Stimulated activated CD8-positive, alpha-beta memory T cell treated with anti-CD3 and anti-CD28 coated beads, Interleukin-15, amount 100 ng/mL, for 48 hours (primary cell): Measurements from ENCODE around the gene CHKB.

Source experiments
- DNase-seq, 2 donors: peaks; one replicate each; pipeline ENCODE4 v3.0.0-alpha.2; 2020; ENCODE audit warnings: low read depth in 2 of 2

The CHKB gene

DNA sequence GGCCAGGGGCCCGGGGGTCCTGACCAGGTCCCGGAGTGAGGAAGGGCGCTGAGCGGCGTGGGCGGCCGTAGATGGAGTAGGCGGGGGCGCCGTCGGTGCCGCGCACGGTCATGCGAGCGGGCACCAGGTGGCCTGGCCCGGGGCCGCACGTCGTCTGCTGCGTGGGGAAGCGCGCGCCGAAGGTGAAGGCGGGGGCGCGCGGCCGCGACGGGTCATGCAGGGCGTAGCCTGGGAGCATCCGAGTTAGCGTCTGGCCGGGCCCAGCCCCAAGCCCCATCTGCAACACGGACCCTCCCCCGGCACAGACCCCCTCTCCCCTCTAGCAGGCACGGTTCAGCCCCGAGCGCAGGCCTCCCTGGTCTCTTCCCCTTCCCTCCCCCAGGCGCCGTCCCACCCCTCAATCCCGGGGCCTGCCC is 51.1 kb downstream of the CHKB start:
- peak in 1 of 2 donors; percentile 73 for DNase-seq

DNA sequence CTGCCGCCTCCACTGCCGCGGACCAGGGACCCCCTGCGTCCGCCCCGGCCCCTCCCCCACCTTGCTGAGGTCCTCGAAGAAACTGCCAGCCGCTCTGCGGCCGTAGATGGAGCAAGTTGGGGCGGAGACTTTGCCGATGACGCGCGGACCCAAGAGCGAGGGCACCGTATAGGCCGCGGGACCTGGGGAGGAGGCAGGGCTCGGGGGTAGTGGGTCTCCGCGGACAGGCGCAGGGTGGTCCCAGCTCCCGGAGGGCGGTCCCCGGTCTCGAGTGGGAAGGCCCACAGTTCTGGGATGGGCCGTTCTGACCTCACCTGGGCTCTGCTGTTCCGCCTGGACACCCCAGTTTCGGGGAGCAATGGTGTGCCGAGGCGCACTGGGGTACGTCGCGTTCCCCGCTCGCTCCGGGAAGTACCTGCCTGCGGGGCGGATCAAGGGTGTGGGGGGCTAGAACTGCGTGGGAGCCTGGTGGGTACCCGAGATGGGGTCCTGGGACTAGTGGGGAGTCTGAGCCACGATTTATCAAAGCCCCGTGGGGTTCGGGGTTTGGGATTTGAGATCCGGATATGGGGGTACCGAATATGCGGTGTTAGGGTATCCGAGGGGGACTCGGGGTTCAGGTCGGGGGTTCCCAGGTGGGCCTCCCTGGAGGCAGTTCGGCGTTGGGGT is 51.6 kb downstream of the CHKB start:
- peak; percentile 75 to 81 for DNase-seq

DNA sequence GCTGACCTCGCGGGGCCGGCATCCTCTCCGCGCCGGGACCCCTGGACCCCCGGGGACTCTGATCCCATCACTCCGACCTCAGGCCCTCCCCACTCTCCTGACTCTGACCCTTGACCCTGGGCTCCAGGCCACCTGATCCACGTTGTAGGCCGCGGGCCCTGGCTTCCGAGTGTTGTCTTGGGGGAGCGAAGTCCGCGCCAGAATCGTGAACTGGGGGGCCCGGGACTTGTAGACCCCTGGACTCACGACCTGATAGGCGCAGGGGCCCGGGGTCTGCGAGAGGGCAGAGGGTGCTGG is 52.1 kb downstream of the CHKB start:
- no peak for DNase-seq

DNA sequence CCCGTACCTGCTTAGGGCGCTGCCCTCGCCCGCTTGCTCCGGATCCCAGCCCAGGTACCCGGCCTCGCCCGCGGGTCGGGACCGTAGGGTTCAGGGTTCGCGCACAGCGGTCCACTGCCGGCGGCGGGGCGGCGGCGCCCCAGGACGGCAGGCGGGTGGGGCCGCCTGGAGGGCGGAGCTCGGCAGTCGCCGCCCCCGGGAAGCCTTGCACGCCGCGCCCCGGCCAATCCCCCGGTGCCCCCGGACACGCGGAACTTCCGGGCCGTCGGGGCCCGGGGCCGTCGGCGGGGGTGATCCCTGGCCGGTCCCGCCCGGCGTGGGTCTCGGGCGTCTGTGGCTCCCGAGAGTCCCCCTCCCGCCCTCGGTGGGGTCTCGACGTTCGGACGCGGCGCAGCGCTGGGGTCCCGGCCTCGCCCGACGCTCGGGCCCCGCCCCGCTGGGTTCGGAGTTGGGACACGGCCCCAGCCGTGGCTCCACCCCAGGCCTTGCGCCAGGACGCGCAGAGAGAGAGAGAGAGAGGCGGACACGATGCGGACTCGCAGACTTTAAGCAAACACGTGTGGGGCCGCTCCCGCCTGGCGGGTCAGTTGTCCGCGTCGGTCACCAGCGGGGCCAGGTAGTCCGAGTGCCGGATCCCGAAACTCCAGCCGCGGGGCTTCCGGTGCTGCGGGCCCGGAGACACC is 52.6 kb downstream of the CHKB start, which contains the start of gene TYMP:
Gene TYMP, minus strand, starts transcription at position 116 of the 683 bp plus-strand sequence. CDS start 303 bp downstream, outside the sequence.
- peak in 1 of 2 donors; percentile 67 for DNase-seq

DNA sequence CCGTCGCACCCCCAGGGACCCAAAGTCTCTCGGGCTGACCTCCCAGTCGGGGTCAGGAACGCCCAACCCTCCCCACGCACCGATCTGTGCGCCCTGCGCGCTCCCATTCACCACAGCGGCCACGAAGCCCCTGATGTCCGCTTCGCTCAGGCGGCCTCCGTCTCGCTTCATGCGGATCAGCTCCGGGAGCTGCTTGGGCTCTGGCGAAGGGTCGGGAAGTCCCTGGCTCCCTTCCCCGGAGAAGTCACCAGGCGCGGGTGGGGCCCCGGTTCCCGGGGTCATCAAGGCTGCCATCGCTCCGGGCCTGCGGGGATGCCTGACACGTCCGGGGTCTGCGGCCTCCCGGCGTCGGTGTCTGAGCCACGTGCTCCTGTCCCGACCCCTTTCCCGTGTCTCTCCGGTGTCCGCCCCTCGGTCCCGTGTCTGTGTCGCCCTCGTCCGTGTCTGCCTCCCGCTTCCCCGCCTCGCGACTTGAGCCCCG is 53.2 kb downstream of the CHKB start:
- no peak for DNase-seq
